SU-DHL-6 (cell line): ENCODE measurements around the gene SMPD3.

Experiments
- H2AFZ ChIP-seq: fragments of 200-600 bp; sonication (generic); 2 replicates; pipeline ENCODE4 v1.6.1; 2014; ENCODE audit warnings: low read depth, mild to moderate bottlenecking, moderate library complexity, mixed read lengths, antibody characterized with exemption, low read length; ENCODE audit not compliant: severe bottlenecking
- H3F3A ChIP-seq: fragments of 200-600 bp; shearing (Covaris generic); 2 replicates; pipeline ENCODE4 v1.6.0; 2016; ENCODE audit warnings: antibody characterized with exemption, mild to moderate bottlenecking; ENCODE audit not compliant: insufficient read depth
- H3K27ac ChIP-seq: fragments of 200-600 bp; sonication (generic); 2 replicates; pipeline ENCODE4 v1.5.1; 2016; ENCODE audit warnings: low read depth, mild to moderate bottlenecking, low read length, moderate library complexity, mixed read lengths
- H3K27me3 ChIP-seq: fragments of 200-600 bp; sonication (generic), shearing (Covaris generic); 2 replicates; pipeline ENCODE4 v1.6.0; 2014; ENCODE audit warnings: mild to moderate bottlenecking, low read length
- H3K36me3 ChIP-seq: fragments of 200-600 bp; sonication (generic); 2 replicates; pipeline ENCODE4 v1.6.1; 2014; ENCODE audit warnings: mild to moderate bottlenecking, low read length, mixed read lengths
- H3K4me2 ChIP-seq: fragments of 300-600, 200-600 bp; shearing (Covaris generic), sonication (generic); 2 replicates; pipeline ENCODE4 v1.6.0; 2014; ENCODE audit warnings: low read length, low read depth, mild to moderate bottlenecking; ENCODE audit not compliant: poor library complexity, severe bottlenecking
- H3K4me3 ChIP-seq: fragments of 200-600 bp; sonication (generic); 2 replicates; pipeline ENCODE4 v1.5.1; 2014; ENCODE audit warnings: antibody characterized with exemption, low read length, mild to moderate bottlenecking, mixed read lengths; ENCODE audit not compliant: insufficient read depth, poor library complexity, severe bottlenecking
- H3K79me2 ChIP-seq: fragments of 200-600 bp; sonication (generic); 2 replicates; pipeline ENCODE4 v1.6.1; 2014; ENCODE audit warnings: mild to moderate bottlenecking, low read length, moderate library complexity; ENCODE audit not compliant: insufficient read depth
- H3K9ac ChIP-seq: fragments of 200-600 bp; sonication (generic); 2 replicates; pipeline ENCODE4 v1.7.0; 2014; ENCODE audit warnings: mild to moderate bottlenecking, low read length
- H3K9me2 ChIP-seq: fragments of 200-600 bp; sonication (generic); replicated peaks from 2 replicates; pipeline ENCODE4 v1.6.1; 2014; ENCODE audit warnings: low read length; ENCODE audit not compliant: insufficient read depth
- H3K9me3 ChIP-seq: fragments of 200-600 bp; sonication (generic); 2 replicates; pipeline ENCODE4 v1.6.1; 2014; ENCODE audit warnings: low read length, mixed read lengths; ENCODE audit not compliant: insufficient read depth
- H4K20me1 ChIP-seq: fragments of 200-600 bp; sonication (generic); 2 replicates; pipeline ENCODE4 v1.6.1; 2014; ENCODE audit warnings: low read depth, mild to moderate bottlenecking, antibody characterized with exemption, low read length, moderate library complexity, mixed read lengths
- EZH2phosphoT487 ChIP-seq: fragments of 200-600 bp; sonication (generic), shearing (Covaris generic); conservative IDR thresholded peaks from 2 replicates; pipeline ENCODE4 v1.6.1; 2018; ENCODE audit warnings: mild to moderate bottlenecking, antibody characterized with exemption, low read length, moderate library complexity, mixed read lengths
- TF ChIP-seq, protein P1 (sequence below): fragments of 200-600 bp; sonication (generic); IDR thresholded peaks from one replicate; pipeline ENCODE4 v1.5.1; 2017; ENCODE audit warnings: antibody characterized with exemption, mild to moderate bottlenecking, low read length, moderate library complexity; ENCODE audit not compliant: insufficient read depth, poor library complexity, severe bottlenecking

The SMPD3 gene

DNA sequence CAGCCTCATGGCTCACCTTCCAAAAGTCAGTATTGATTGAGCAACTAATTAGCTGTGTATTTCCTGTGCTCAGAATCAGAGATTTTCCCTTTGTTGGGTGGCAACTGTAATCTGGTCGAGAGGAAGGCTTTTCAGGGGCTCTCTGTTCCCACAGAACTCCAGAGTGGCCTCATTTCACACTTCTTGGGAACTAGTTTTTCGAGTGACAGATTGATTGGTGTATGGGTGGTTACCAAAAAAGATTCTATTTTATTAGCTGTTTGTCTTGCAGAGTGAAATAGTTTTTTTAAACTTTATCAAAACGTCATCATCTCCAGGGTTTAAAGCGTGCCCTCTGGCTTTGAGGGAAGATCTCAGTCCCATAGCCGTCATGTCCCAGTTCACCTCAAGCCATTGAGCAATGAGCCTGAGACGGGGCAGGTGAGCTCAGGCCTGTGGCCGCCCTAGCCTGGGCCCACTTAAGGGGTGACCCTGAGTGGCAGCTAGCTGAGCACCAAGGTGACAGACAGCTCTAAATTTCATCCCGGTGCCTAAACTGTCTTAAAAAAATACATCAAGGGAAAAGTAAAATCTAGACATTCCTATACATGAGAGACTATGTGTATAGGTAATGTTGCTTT, 53.0 kb downstream of the SMPD3 start:
- no peak overlapping the region for H2AFZ ChIP-seq
- no peak for TF ChIP-seq EZH2phosphoT487
- TF ChIP-seq, protein P1, sequence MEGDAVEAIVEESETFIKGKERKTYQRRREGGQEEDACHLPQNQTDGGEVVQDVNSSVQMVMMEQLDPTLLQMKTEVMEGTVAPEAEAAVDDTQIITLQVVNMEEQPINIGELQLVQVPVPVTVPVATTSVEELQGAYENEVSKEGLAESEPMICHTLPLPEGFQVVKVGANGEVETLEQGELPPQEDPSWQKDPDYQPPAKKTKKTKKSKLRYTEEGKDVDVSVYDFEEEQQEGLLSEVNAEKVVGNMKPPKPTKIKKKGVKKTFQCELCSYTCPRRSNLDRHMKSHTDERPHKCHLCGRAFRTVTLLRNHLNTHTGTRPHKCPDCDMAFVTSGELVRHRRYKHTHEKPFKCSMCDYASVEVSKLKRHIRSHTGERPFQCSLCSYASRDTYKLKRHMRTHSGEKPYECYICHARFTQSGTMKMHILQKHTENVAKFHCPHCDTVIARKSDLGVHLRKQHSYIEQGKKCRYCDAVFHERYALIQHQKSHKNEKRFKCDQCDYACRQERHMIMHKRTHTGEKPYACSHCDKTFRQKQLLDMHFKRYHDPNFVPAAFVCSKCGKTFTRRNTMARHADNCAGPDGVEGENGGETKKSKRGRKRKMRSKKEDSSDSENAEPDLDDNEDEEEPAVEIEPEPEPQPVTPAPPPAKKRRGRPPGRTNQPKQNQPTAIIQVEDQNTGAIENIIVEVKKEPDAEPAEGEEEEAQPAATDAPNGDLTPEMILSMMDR: no peak
- no peak overlapping the region for H3K4me3 ChIP-seq
- no peaks in the 10 kb centered on the region for H3K27me3 ChIP-seq
- H3K9me2 ChIP-seq: no peaks in the 10 kb centered on the region
- no peaks in the 10 kb centered on the region for H3F3A ChIP-seq
- no peaks in the 10 kb centered on the region for H3K79me2 ChIP-seq
- H3K4me2 ChIP-seq: no peak overlapping the region
- no peak overlapping the region for H3K9ac ChIP-seq
- H3K9me3 ChIP-seq: no peaks in the 10 kb centered on the region
- H4K20me1 ChIP-seq: no peaks in the 10 kb centered on the region
- H3K27ac ChIP-seq: no peak overlapping the region
- no peaks in the 10 kb centered on the region for H3K36me3 ChIP-seq

DNA sequence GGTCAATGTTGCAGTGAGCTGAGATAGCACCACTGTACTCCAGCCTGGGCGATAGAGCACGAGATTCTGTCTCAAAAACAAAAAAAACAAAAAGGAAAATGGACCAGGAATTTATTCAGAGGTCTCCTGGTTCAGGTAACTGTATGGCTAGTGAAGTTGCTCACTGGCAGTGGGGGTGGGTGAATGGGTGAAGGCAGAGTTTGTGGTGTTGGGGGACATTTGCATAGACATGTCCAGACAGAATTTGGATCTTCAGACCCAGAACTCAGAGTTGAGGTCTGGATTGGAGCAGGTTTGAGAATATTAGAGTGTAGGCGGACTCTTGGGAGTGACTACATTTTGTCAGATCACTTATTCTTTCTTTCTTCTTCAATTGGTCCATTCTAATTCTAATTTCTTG, 55.0 kb downstream of the SMPD3 start:
- Histone ChIP-seq H3K9me3 (no peaks in the 10 kb centered on the region), H3K79me2 (no peaks in the 10 kb centered on the region), H2AFZ (no peak overlapping the region), H3K9ac (no peak overlapping the region), H3K27me3 (no peaks in the 10 kb centered on the region), H3F3A (no peaks in the 10 kb centered on the region), H3K9me2 (no peaks in the 10 kb centered on the region), H3K36me3 (no peaks in the 10 kb centered on the region), H4K20me1 (no peaks in the 10 kb centered on the region), H3K4me3 (no peak overlapping the region), H3K27ac (no peak overlapping the region), H3K4me2 (no peak overlapping the region)
- TF ChIP-seq, protein P1: no peak
- TF ChIP-seq EZH2phosphoT487: no peak

DNA sequence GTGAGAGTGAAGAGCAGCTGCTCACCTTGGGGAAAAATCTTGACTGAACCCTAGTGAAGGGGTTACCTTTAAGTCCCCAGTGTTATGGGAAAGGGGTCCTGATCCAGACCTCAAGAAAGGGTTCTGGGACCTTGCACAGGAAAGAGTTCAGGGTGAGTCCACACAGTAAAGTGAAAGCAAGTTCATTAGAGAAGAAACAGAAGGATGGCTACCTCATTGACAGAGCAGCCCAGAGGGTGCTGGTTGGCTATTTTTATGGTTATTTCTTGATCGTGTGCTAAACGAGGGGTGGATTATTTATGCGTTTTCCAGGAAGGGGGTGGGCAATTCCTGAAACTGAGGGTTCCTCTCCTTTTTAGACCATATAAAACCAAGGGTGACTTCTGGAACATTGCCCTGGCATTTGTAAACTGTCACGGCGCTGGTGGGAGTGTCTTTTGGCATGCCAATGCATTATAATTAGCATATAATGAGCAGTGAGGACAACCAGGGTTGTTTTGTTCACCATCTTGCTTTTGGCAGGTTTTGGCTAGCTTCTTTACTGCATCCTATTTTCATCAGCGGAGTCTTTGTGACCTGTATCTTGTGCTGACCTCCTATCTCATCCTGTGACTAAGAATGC, 58.4 kb downstream of the SMPD3 start:
- Histone ChIP-seq H3F3A (no peaks in the 10 kb centered on the region), H2AFZ (no peak overlapping the region), H3K4me2 (no peak overlapping the region), H3K36me3 (no peaks in the 10 kb centered on the region), H3K27me3 (no peaks in the 10 kb centered on the region), H4K20me1 (no peaks in the 10 kb centered on the region), H3K79me2 (no peaks in the 10 kb centered on the region), H3K4me3 (no peak overlapping the region), H3K9ac (no peak overlapping the region), H3K9me3 (no peaks in the 10 kb centered on the region), H3K9me2 (no peaks in the 10 kb centered on the region), H3K27ac (no peak overlapping the region)
- TF ChIP-seq, protein P1: no peak
- no peak for TF ChIP-seq EZH2phosphoT487
